Neuron (in vitro differentiated cells): Measurements from ENCODE around the gene OR4K14.
"Not testable (repeated sequence)": the region's sequence is repeated elsewhere in the genome, so short reads cannot be mapped to it uniquely, and the experiment has no call there.

Source experiments
- H2AFZ ChIP-seq: one replicate; pipeline ENCODE4 v1.6.1; 2013; ENCODE audit warnings: low read depth, mild to moderate bottlenecking, inconsistent platforms, low read length, moderate library complexity
- H3K27me3 ChIP-seq: one replicate; pipeline ENCODE4 v1.6.1; 2013; ENCODE audit warnings: low read length; ENCODE audit not compliant: insufficient read depth
- H3K36me3 ChIP-seq: one replicate; pipeline ENCODE4 v1.6.1; 2013; ENCODE audit warnings: low read length; ENCODE audit not compliant: insufficient read depth
- H3K4me1 ChIP-seq: one replicate; pipeline ENCODE4 v1.6.1; 2013; ENCODE audit warnings: low read length; ENCODE audit not compliant: insufficient read depth
- H3K4me3 ChIP-seq: 2 replicates; pipeline ENCODE4 v1.5.1; 2013; ENCODE audit warnings: mild to moderate bottlenecking, low read length, moderate library complexity
- H3K9me3 ChIP-seq: one replicate; pipeline ENCODE4 v1.6.1; 2013; ENCODE audit warnings: low read length

OR4K14 gene

GRCh38 chr14:20019257-20019865 lies at the start of gene OR4K14:
OR4K14 (minus strand) TSS chr14:20019307; CDS start chr14:20015193, 4,114 bp downstream.
- Histone ChIP-seq H3K27me3 (no peaks in the 10 kb centered on the region), H3K4me3 (no peak within 1 kb of the TSS), H3K36me3 (no peaks in the 10 kb centered on the region), H3K9me3 (no peaks in the 10 kb centered on the region), H2AFZ (no peak within 1 kb of the TSS), H3K4me1 (no peaks in the 10 kb centered on the region)

GRCh38 chr14:20059745-20060144 lies 40.6 kb upstream of the OR4K14 start, which contains the start of gene OR4L1:
OR4L1 (plus strand) TSS chr14:20060045; CDS start chr14:20060045, 0 bp downstream.
- H3K9me3 ChIP-seq, result no peaks in the 10 kb centered on the region
- H3K4me1 ChIP-seq, result no peaks in the 10 kb centered on the region
- H3K36me3 ChIP-seq, result no peaks in the 10 kb centered on the region
- no peaks in the 10 kb centered on the region for H3K27me3 ChIP-seq
- H2AFZ ChIP-seq, result no peak within 1 kb of the TSS
- H3K4me3 ChIP-seq, result no peak within 1 kb of the TSS

GRCh38 chr14:20048202-20048601 lies 29.1 kb upstream of the OR4K14 start:
- H3K9me3 ChIP-seq, result no peaks in the 10 kb centered on the region
- H3K4me1 ChIP-seq, result no peaks in the 10 kb centered on the region
- H3K4me3 ChIP-seq, result no peak overlapping the region
- no peaks in the 10 kb centered on the region for H3K36me3 ChIP-seq
- H3K27me3 ChIP-seq, result no peaks in the 10 kb centered on the region
- no peak overlapping the region for H2AFZ ChIP-seq

GRCh38 chr14:20044243-20044642 lies 25.1 kb upstream of the OR4K14 start:
- no peaks in the 10 kb centered on the region for H3K9me3 ChIP-seq
- H3K4me3 ChIP-seq, result no peak overlapping the region
- H3K27me3 ChIP-seq, result no peaks in the 10 kb centered on the region
- H3K36me3 ChIP-seq, result no peaks in the 10 kb centered on the region
- no peak overlapping the region for H2AFZ ChIP-seq
- no peaks in the 10 kb centered on the region for H3K4me1 ChIP-seq

GRCh38 chr14:20035938-20036337 lies 16.8 kb upstream of the OR4K14 start, which contains the start of gene OR4K13:
OR4K13 (minus strand) TSS chr14:20036038; CDS start chr14:20034758, 1,280 bp downstream.
- Histone ChIP-seq H3K27me3 (peaks cover 3% of the 10 kb centered on the region), H2AFZ (no peak within 1 kb of the TSS), H3K4me3 (no peak within 1 kb of the TSS), H3K9me3 (no peaks in the 10 kb centered on the region), H3K4me1 (no peaks in the 10 kb centered on the region), H3K36me3 (no peaks in the 10 kb centered on the region)

GRCh38 chr14:20035449-20035848 lies 16.3 kb upstream of the OR4K14 start:
- H3K4me3 ChIP-seq, result no peak overlapping the region
- H3K9me3 ChIP-seq, result no peaks in the 10 kb centered on the region
- no peak overlapping the region for H2AFZ ChIP-seq
- no peaks in the 10 kb centered on the region for H3K4me1 ChIP-seq
- H3K27me3 ChIP-seq, result peaks cover 3% of the 10 kb centered on the region
- no peaks in the 10 kb centered on the region for H3K36me3 ChIP-seq

GRCh38 chr14:20031058-20031457 lies 12.0 kb upstream of the OR4K14 start:
- H3K27me3 ChIP-seq, result peaks cover 3% of the 10 kb centered on the region
- H2AFZ ChIP-seq, result no peak overlapping the region
- no peaks in the 10 kb centered on the region for H3K4me1 ChIP-seq
- H3K36me3 ChIP-seq, result no peaks in the 10 kb centered on the region
- H3K4me3 ChIP-seq, result no peak overlapping the region
- no peaks in the 10 kb centered on the region for H3K9me3 ChIP-seq

GRCh38 chr14:20008156-20008555 lies 11.0 kb downstream of the OR4K14 start:
- no peaks in the 10 kb centered on the region for H3K27me3 ChIP-seq
- H3K4me3 ChIP-seq, result no peak overlapping the region

GRCh38 chr14:20002319-20002718 lies 16.8 kb downstream of the OR4K14 start:
- H3K9me3 ChIP-seq, result no peaks in the 10 kb centered on the region
- H3K4me1 ChIP-seq, result no peaks in the 10 kb centered on the region
- no peak overlapping the region for H3K4me3 ChIP-seq
- no peaks in the 10 kb centered on the region for H3K36me3 ChIP-seq
- H3K27me3 ChIP-seq, result no peaks in the 10 kb centered on the region
- no peak overlapping the region for H2AFZ ChIP-seq

More at GRCh38 chr14:20008156-20008555, 11.0 kb downstream of the OR4K14 start:
- H3K36me3 ChIP-seq, result no peaks in the 10 kb centered on the region
- no peaks in the 10 kb centered on the region for H3K9me3 ChIP-seq
- H2AFZ ChIP-seq, result no peak overlapping the region
- H3K4me1 ChIP-seq, result no peaks in the 10 kb centered on the region

- Histone ChIP-seq H3K9me3 (no peaks in the 10 kb centered on the region), H3K4me3 (no peak within 1 kb of the TSS), H3K4me1 (no peaks in the 10 kb centered on the region), H3K36me3 (no peaks in the 10 kb centered on the region), H3K27me3 (no peaks in the 10 kb centered on the region), H2AFZ (no peak within 1 kb of the TSS)
Measured at GRCh38 chr14:20001863-20002262, 17.2 kb downstream of the OR4K14 start, which contains the start of gene OR4Q2. OR4Q2 (plus strand) TSS chr14:20002163.

- Histone ChIP-seq H3K4me3 (no peak overlapping the region), H2AFZ (no peak overlapping the region), H3K9me3 (no peaks in the 10 kb centered on the region), H3K27me3 (no peaks in the 10 kb centered on the region), H3K4me1 (no peaks in the 10 kb centered on the region), H3K36me3 (no peaks in the 10 kb centered on the region)
Measured at GRCh38 chr14:19993438-19993837, 25.7 kb downstream of the OR4K14 start.

GRCh38 chr14:19975291-19975690 lies 43.8 kb downstream of the OR4K14 start, which contains the start of gene OR4K15:
OR4K15 (plus strand) TSS chr14:19975591; CDS start chr14:19975591, 0 bp downstream.
- no peaks in the 10 kb centered on the region for H3K27me3 ChIP-seq

GRCh38 chr14:19974844-19975243 lies 44.3 kb downstream of the OR4K14 start:
- no peaks in the 10 kb centered on the region for H3K4me1 ChIP-seq
- no peaks in the 10 kb centered on the region for H3K27me3 ChIP-seq
- H3K9me3 ChIP-seq, result no peaks in the 10 kb centered on the region
- H3K4me3 ChIP-seq, result no peak overlapping the region
- H2AFZ ChIP-seq, result no peak overlapping the region
- no peaks in the 10 kb centered on the region for H3K36me3 ChIP-seq

More at GRCh38 chr14:19975291-19975690, 43.8 kb downstream of the OR4K14 start, which contains the start of gene OR4K15:
- H3K9me3 ChIP-seq, result no peaks in the 10 kb centered on the region
- no peaks in the 10 kb centered on the region for H3K36me3 ChIP-seq
- H2AFZ ChIP-seq, result no peak within 1 kb of the TSS
- no peaks in the 10 kb centered on the region for H3K4me1 ChIP-seq
- H3K4me3 ChIP-seq, result no peak within 1 kb of the TSS

- not testable (repeated sequence) for H3K27me3 ChIP-seq, H3K36me3 ChIP-seq, H2AFZ ChIP-seq, H3K9me3 ChIP-seq, H3K4me1 ChIP-seq, H3K4me3 ChIP-seq
Measured at GRCh38 chr14:19969735-19970134, 49.4 kb downstream of the OR4K14 start.
